SU-DHL-6 (cell line): ENCODE data around the gene TPP1.

Experiments used
- H2AFZ ChIP-seq: fragments of 200-600 bp; sonication (generic); 2 replicates; pipeline ENCODE4 v1.6.1; 2014; ENCODE audit warnings: low read depth, mild to moderate bottlenecking, moderate library complexity, mixed read lengths, antibody characterized with exemption, low read length; ENCODE audit not compliant: severe bottlenecking
- H3F3A ChIP-seq: fragments of 200-600 bp; shearing (Covaris generic); 2 replicates; pipeline ENCODE4 v1.6.0; 2016; ENCODE audit warnings: antibody characterized with exemption, mild to moderate bottlenecking; ENCODE audit not compliant: insufficient read depth
- H3K27ac ChIP-seq: fragments of 200-600 bp; sonication (generic); 2 replicates; pipeline ENCODE4 v1.5.1; 2016; ENCODE audit warnings: low read depth, mild to moderate bottlenecking, low read length, moderate library complexity, mixed read lengths
- H3K27me3 ChIP-seq: fragments of 200-600 bp; sonication (generic), shearing (Covaris generic); 2 replicates; pipeline ENCODE4 v1.6.0; 2014; ENCODE audit warnings: mild to moderate bottlenecking, low read length
- H3K36me3 ChIP-seq: fragments of 200-600 bp; sonication (generic); 2 replicates; pipeline ENCODE4 v1.6.1; 2014; ENCODE audit warnings: mild to moderate bottlenecking, low read length, mixed read lengths
- H3K4me2 ChIP-seq: fragments of 300-600, 200-600 bp; shearing (Covaris generic), sonication (generic); 2 replicates; pipeline ENCODE4 v1.6.0; 2014; ENCODE audit warnings: low read length, low read depth, mild to moderate bottlenecking; ENCODE audit not compliant: poor library complexity, severe bottlenecking
- H3K4me3 ChIP-seq: fragments of 200-600 bp; sonication (generic); 2 replicates; pipeline ENCODE4 v1.5.1; 2014; ENCODE audit warnings: antibody characterized with exemption, low read length, mild to moderate bottlenecking, mixed read lengths; ENCODE audit not compliant: insufficient read depth, poor library complexity, severe bottlenecking
- H3K79me2 ChIP-seq: fragments of 200-600 bp; sonication (generic); 2 replicates; pipeline ENCODE4 v1.6.1; 2014; ENCODE audit warnings: mild to moderate bottlenecking, low read length, moderate library complexity; ENCODE audit not compliant: insufficient read depth
- H3K9ac ChIP-seq: fragments of 200-600 bp; sonication (generic); 2 replicates; pipeline ENCODE4 v1.7.0; 2014; ENCODE audit warnings: mild to moderate bottlenecking, low read length
- H3K9me2 ChIP-seq: fragments of 200-600 bp; sonication (generic); replicated peaks from 2 replicates; pipeline ENCODE4 v1.6.1; 2014; ENCODE audit warnings: low read length; ENCODE audit not compliant: insufficient read depth
- H3K9me3 ChIP-seq: fragments of 200-600 bp; sonication (generic); 2 replicates; pipeline ENCODE4 v1.6.1; 2014; ENCODE audit warnings: low read length, mixed read lengths; ENCODE audit not compliant: insufficient read depth
- H4K20me1 ChIP-seq: fragments of 200-600 bp; sonication (generic); 2 replicates; pipeline ENCODE4 v1.6.1; 2014; ENCODE audit warnings: low read depth, mild to moderate bottlenecking, antibody characterized with exemption, low read length, moderate library complexity, mixed read lengths
- CTCF ChIP-seq: fragments of 200-600 bp; sonication (generic); IDR thresholded peaks from one replicate; pipeline ENCODE4 v1.5.1; 2017; ENCODE audit warnings: antibody characterized with exemption, mild to moderate bottlenecking, low read length, moderate library complexity; ENCODE audit not compliant: insufficient read depth, poor library complexity, severe bottlenecking
- EZH2phosphoT487 ChIP-seq: fragments of 200-600 bp; sonication (generic), shearing (Covaris generic); conservative IDR thresholded peaks from 2 replicates; pipeline ENCODE4 v1.6.1; 2018; ENCODE audit warnings: mild to moderate bottlenecking, antibody characterized with exemption, low read length, moderate library complexity, mixed read lengths

The TPP1 gene

GRCh38 chr11:6658647-6659046, 39.4 kb upstream of the TPP1 start:
- Histone ChIP-seq H2AFZ (no peak overlapping the region), H3K27me3 (no peaks in the 10 kb centered on the region), H4K20me1 (no peaks in the 10 kb centered on the region), H3K9ac (no peak overlapping the region), H3F3A (no peaks in the 10 kb centered on the region), H3K9me2 (no peaks in the 10 kb centered on the region), H3K36me3 (no peaks in the 10 kb centered on the region), H3K9me3 (no peaks in the 10 kb centered on the region), H3K4me3 (no peak overlapping the region), H3K4me2 (no peak overlapping the region), H3K27ac (no peak overlapping the region), H3K79me2 (no peaks in the 10 kb centered on the region)
- TF ChIP-seq EZH2phosphoT487: no peak
- TF ChIP-seq CTCF: no peak

- no peaks in the 10 kb centered on the region for H3K36me3 ChIP-seq
- no peaks in the 10 kb centered on the region for H3K79me2 ChIP-seq
- no peaks in the 10 kb centered on the region for H3K9me2 ChIP-seq
- no peak overlapping the region for H3K4me3 ChIP-seq
- no peak overlapping the region for H3K27ac ChIP-seq
- no peak overlapping the region for H2AFZ ChIP-seq
- no peaks in the 10 kb centered on the region for H3K27me3 ChIP-seq
- no peak overlapping the region for H3K4me2 ChIP-seq
- no peaks in the 10 kb centered on the region for H4K20me1 ChIP-seq
- TF ChIP-seq CTCF: no peak
- no peak for TF ChIP-seq EZH2phosphoT487
- no peaks in the 10 kb centered on the region for H3K9me3 ChIP-seq
- H3F3A ChIP-seq: no peaks in the 10 kb centered on the region
- H3K9ac ChIP-seq: no peak overlapping the region
Observed at GRCh38 chr11:6657346-6657745, 38.1 kb upstream of the TPP1 start.

- no peak overlapping the region for H3K4me2 ChIP-seq
Observed at GRCh38 chr11:6656936-6657335, 37.7 kb upstream of the TPP1 start.

More at GRCh38 chr11:6656936-6657335, 37.7 kb upstream of the TPP1 start:
- no peaks in the 10 kb centered on the region for H4K20me1 ChIP-seq
- no peaks in the 10 kb centered on the region for H3K79me2 ChIP-seq
- H3K9ac ChIP-seq: no peak overlapping the region
- H3K9me3 ChIP-seq: no peaks in the 10 kb centered on the region
- no peak overlapping the region for H2AFZ ChIP-seq
- no peak overlapping the region for H3K27ac ChIP-seq
- H3K27me3 ChIP-seq: no peaks in the 10 kb centered on the region
- TF ChIP-seq CTCF (no peak), EZH2phosphoT487 (no peak)
- no peak overlapping the region for H3K4me3 ChIP-seq
- no peaks in the 10 kb centered on the region for H3F3A ChIP-seq
- no peaks in the 10 kb centered on the region for H3K9me2 ChIP-seq
- H3K36me3 ChIP-seq: no peaks in the 10 kb centered on the region
